ENCODE results near the gene OR6C65.
"Not testable (repeated sequence)": the region's sequence is repeated elsewhere in the genome, so short reads cannot be mapped to it uniquely, and the experiment has no call there.

Gene OR6C65

DNA sequence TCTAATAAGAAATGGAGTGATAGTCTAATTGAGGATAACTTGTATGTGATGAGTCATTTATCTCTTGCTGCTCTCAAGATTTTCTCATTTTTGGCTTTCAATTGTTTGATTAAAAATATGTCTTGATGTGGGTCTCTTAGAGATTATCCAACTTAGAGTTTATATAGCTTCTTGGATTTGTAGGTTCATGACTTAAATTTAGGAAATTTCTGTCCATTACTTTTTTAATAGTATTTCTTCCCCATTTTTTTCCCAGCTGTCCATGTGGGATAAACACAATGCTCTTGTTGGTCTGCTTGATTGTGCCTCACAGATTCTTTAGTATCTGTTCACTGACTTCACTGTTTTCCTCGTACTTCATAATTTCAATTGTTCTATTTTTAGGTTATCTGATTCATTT, 7.5 kb downstream of the OR6C65 start:
- no peak for DNase-seq (ENCODE audit: low spot score)
- H3K36me3 ChIP-seq (replicated peaks in 1 of 2; ENCODE audit: control insufficient read depth in 2 of 2, insufficient read depth in 2 of 2, low read length in 2 of 2), result no peaks in the 10 kb centered on the region

DNA sequence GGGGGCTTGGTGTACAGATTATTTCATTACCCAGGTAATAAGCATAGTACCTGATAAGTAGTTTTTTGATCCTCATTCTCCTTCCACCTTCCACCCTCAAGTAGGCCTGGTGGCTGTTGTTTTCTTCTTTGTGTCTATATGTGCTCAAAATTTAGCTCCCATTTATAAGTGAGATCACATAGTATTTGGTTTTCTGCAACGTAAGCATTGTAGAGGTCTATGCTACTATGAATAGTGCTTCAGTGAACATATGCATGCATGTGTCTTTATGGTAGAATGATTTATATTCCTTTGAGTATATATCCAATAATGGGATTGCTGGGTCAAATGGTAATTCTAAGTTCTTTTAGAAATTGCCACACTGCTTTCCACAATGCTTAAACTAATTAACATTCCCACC, 8.8 kb downstream of the OR6C65 start:
- H3K18ac ChIP-seq (ENCODE audit: low read length); H3K4ac ChIP-seq (ENCODE audit: low read length); H2BK5ac ChIP-seq (ENCODE audit: low read length); H3K79me1 ChIP-seq (ENCODE audit: low read depth, low read length); H3K36me3 ChIP-seq (replicated peaks in 1 of 2; ENCODE audit: control insufficient read depth in 2 of 2, insufficient read depth in 2 of 2, low read length in 2 of 2); H4K8ac ChIP-seq (ENCODE audit: low read depth, low read length); DNase-seq (ENCODE audit: low spot score); H3K4me2 ChIP-seq (ENCODE audit: insufficient read depth, low read length, poor library complexity, severe bottlenecking); H2BK15ac ChIP-seq (ENCODE audit: low read length); H2AK5ac ChIP-seq (ENCODE audit: low read depth, low read length); H3K4me3 ChIP-seq (ENCODE audit: low read length in 2 of 2); H2BK12ac ChIP-seq (ENCODE audit: low read length); H3K27me3 ChIP-seq (ENCODE audit: control insufficient read depth in 3 of 3, insufficient read depth in 3 of 3, low read depth in 1 of 3, low read length in 3 of 3); H3K9me3 ChIP-seq (replicated peaks in 1 of 2; ENCODE audit: control insufficient read depth in 2 of 2, insufficient read depth in 1 of 2, low read depth in 1 of 2, low read length in 2 of 2); H3K4me1 ChIP-seq (ENCODE audit: control insufficient read depth in 2 of 2, insufficient read depth in 1 of 2, low read depth in 1 of 2, low read length in 2 of 2); H3K9ac ChIP-seq (ENCODE audit: low read depth, low read length, poor library complexity); H3K14ac ChIP-seq (ENCODE audit: low read length); H2AFZ ChIP-seq (ENCODE audit: low read length); H4K91ac ChIP-seq (ENCODE audit: low read depth, low read length, poor library complexity); H3K23ac ChIP-seq (ENCODE audit: low read depth, low read length, poor library complexity); H2BK120ac ChIP-seq (ENCODE audit: low read depth, low read length); H3K27ac ChIP-seq (replicated peaks; ENCODE audit: low read length): not testable (repeated sequence)
- WGBS, 2 donors (ENCODE audit: extremely low coverage in 2 of 2, insufficient read length in 2 of 2, insufficient replicate concordance in 1 of 2), result no CpG with 5 or more reads among the region's 1 CpG

More for the DNA sequence above, 7.5 kb downstream of the OR6C65 start:
- H2BK5ac ChIP-seq (ENCODE audit: low read length), result no peak overlapping the region
- no peak overlapping the region for H3K14ac ChIP-seq (ENCODE audit: low read length)
- no peak overlapping the region for H2BK12ac ChIP-seq (ENCODE audit: low read length)
- H3K9me3 ChIP-seq (replicated peaks in 1 of 2; ENCODE audit: control insufficient read depth in 2 of 2, insufficient read depth in 1 of 2, low read depth in 1 of 2, low read length in 2 of 2), result no peaks in the 10 kb centered on the region
- H3K9ac ChIP-seq (ENCODE audit: low read depth, low read length, poor library complexity), result no peak overlapping the region
- H2BK15ac ChIP-seq (ENCODE audit: low read length), result no peak overlapping the region
- H3K4me1 ChIP-seq (ENCODE audit: control insufficient read depth in 2 of 2, insufficient read depth in 1 of 2, low read depth in 1 of 2, low read length in 2 of 2), result no peaks in the 10 kb centered on the region
- no peak overlapping the region for H3K18ac ChIP-seq (ENCODE audit: low read length)
- H4K91ac ChIP-seq (ENCODE audit: low read depth, low read length, poor library complexity), result no peak overlapping the region
- no peak overlapping the region for H3K4me2 ChIP-seq (ENCODE audit: insufficient read depth, low read length, poor library complexity, severe bottlenecking)
- H3K27ac ChIP-seq (replicated peaks; ENCODE audit: low read length), result no peak overlapping the region
- H3K27me3 ChIP-seq (ENCODE audit: control insufficient read depth in 3 of 3, insufficient read depth in 3 of 3, low read depth in 1 of 3, low read length in 3 of 3), result no peaks in the 10 kb centered on the region
- H4K8ac ChIP-seq (ENCODE audit: low read depth, low read length), result no peak overlapping the region
- no peak overlapping the region for H2BK120ac ChIP-seq (ENCODE audit: low read depth, low read length)
- no peak overlapping the region for H2AFZ ChIP-seq (ENCODE audit: low read length)
- no peak overlapping the region for H2AK5ac ChIP-seq (ENCODE audit: low read depth, low read length)
- H3K4ac ChIP-seq (ENCODE audit: low read length), result no peak overlapping the region
- no peak overlapping the region for H3K23ac ChIP-seq (ENCODE audit: low read depth, low read length, poor library complexity)
- H3K4me3 ChIP-seq (ENCODE audit: low read length in 2 of 2), result no peak overlapping the region
- no peaks in the 10 kb centered on the region for H3K79me1 ChIP-seq (ENCODE audit: low read depth, low read length)
- no CpG with 5 or more reads among the region's 1 CpG for WGBS, 2 donors (ENCODE audit: extremely low coverage in 2 of 2, insufficient read length in 2 of 2, insufficient replicate concordance in 1 of 2)

DNA sequence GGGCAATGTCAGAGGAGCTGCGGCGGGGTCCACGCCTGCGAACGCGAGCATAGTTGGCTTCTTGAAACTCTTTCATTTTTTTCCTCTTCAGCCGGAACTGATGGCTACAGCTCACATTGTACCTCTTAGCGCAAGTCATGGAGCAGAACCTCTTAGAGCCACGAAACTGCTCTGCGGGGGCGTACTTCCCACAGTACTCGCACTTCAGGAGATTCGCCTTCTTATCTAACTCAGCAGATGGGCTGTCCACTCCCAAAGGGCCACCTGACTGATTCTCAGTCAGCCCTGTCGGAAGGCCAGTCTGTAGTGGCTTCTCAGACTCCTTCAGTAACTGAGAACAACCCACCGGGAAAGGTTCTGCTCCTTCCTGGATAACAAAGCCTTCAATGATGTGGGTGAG, 11.8 kb downstream of the OR6C65 start:
- H3K4ac ChIP-seq (ENCODE audit: low read length); H3K27ac ChIP-seq (replicated peaks; ENCODE audit: low read length); H2BK5ac ChIP-seq (ENCODE audit: low read length); H2AFZ ChIP-seq (ENCODE audit: low read length); H3K36me3 ChIP-seq (replicated peaks in 1 of 2; ENCODE audit: control insufficient read depth in 2 of 2, insufficient read depth in 2 of 2, low read length in 2 of 2); H3K4me3 ChIP-seq (ENCODE audit: low read length in 2 of 2); H2AK5ac ChIP-seq (ENCODE audit: low read depth, low read length); H2BK12ac ChIP-seq (ENCODE audit: low read length); H3K14ac ChIP-seq (ENCODE audit: low read length); H3K27me3 ChIP-seq (ENCODE audit: control insufficient read depth in 3 of 3, insufficient read depth in 3 of 3, low read depth in 1 of 3, low read length in 3 of 3); H3K23ac ChIP-seq (ENCODE audit: low read depth, low read length, poor library complexity); H3K79me1 ChIP-seq (ENCODE audit: low read depth, low read length); H3K4me1 ChIP-seq (ENCODE audit: control insufficient read depth in 2 of 2, insufficient read depth in 1 of 2, low read depth in 1 of 2, low read length in 2 of 2); H4K8ac ChIP-seq (ENCODE audit: low read depth, low read length); H2BK120ac ChIP-seq (ENCODE audit: low read depth, low read length); H3K4me2 ChIP-seq (ENCODE audit: insufficient read depth, low read length, poor library complexity, severe bottlenecking); H4K91ac ChIP-seq (ENCODE audit: low read depth, low read length, poor library complexity); H3K9ac ChIP-seq (ENCODE audit: low read depth, low read length, poor library complexity); H3K18ac ChIP-seq (ENCODE audit: low read length); H2BK15ac ChIP-seq (ENCODE audit: low read length); DNase-seq (ENCODE audit: low spot score); H3K9me3 ChIP-seq (replicated peaks in 1 of 2; ENCODE audit: control insufficient read depth in 2 of 2, insufficient read depth in 1 of 2, low read depth in 1 of 2, low read length in 2 of 2): not testable (repeated sequence)
- no CpG with 5 or more reads among the region's 15 CpGs for WGBS, 2 donors (ENCODE audit: extremely low coverage in 2 of 2, insufficient read length in 2 of 2, insufficient replicate concordance in 1 of 2)

DNA sequence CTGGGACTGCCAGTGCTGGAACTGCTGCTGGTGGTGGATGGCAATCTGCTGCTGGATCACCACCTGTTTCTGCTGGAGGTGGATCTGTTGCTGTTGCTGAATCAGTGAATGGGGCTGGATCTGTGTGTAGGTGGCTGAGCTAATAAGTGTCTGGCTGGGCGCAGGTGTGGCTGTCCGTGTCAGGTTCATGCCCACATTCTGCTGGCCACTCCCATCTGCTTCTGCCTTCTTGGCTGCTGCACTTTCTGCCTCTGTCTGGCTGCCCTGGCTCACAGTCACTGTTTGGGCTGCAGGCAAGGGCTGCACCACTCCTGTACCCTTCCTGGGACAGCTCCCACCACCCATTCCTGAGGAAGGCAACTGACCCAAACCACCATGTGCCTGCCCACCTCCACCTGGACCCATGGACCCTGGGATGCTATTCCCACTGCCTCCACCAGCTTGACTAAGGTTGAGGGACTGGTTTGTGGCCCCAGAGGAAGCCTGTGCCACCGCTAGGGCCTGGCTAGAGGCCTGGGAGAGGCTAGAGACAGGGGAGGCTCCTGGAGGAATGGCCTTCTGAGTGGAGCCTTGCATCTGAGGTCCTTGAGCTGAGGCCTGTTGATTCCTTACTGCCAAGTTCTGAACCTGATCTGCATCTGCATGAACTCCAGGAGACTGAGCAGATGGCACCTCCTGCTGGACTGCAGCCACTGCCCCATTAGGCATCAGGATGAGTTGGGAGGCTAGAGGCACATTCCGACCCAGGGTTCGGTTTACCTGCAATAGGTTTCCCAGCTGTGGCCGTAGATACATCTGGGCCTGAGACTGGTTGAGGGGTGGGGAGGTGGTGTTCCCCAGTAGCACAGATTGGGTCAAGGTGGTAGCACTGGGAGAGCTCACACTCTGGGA, 13.4 kb downstream of the OR6C65 start:
- not testable (repeated sequence) for H3K18ac ChIP-seq (ENCODE audit: low read length); H2BK5ac ChIP-seq (ENCODE audit: low read length); H3K4me2 ChIP-seq (ENCODE audit: insufficient read depth, low read length, poor library complexity, severe bottlenecking); H3K4me1 ChIP-seq (ENCODE audit: control insufficient read depth in 2 of 2, insufficient read depth in 1 of 2, low read depth in 1 of 2, low read length in 2 of 2); H4K8ac ChIP-seq (ENCODE audit: low read depth, low read length); H2AFZ ChIP-seq (ENCODE audit: low read length); H2BK12ac ChIP-seq (ENCODE audit: low read length); DNase-seq (ENCODE audit: low spot score); H2BK15ac ChIP-seq (ENCODE audit: low read length); H3K23ac ChIP-seq (ENCODE audit: low read depth, low read length, poor library complexity); H2BK120ac ChIP-seq (ENCODE audit: low read depth, low read length); H2AK5ac ChIP-seq (ENCODE audit: low read depth, low read length); H3K9me3 ChIP-seq (replicated peaks in 1 of 2; ENCODE audit: control insufficient read depth in 2 of 2, insufficient read depth in 1 of 2, low read depth in 1 of 2, low read length in 2 of 2); H3K36me3 ChIP-seq (replicated peaks in 1 of 2; ENCODE audit: control insufficient read depth in 2 of 2, insufficient read depth in 2 of 2, low read length in 2 of 2); H3K14ac ChIP-seq (ENCODE audit: low read length); H3K4me3 ChIP-seq (ENCODE audit: low read length in 2 of 2); H3K27me3 ChIP-seq (ENCODE audit: control insufficient read depth in 3 of 3, insufficient read depth in 3 of 3, low read depth in 1 of 3, low read length in 3 of 3); H4K91ac ChIP-seq (ENCODE audit: low read depth, low read length, poor library complexity); H3K9ac ChIP-seq (ENCODE audit: low read depth, low read length, poor library complexity); H3K79me1 ChIP-seq (ENCODE audit: low read depth, low read length); H3K4ac ChIP-seq (ENCODE audit: low read length); H3K27ac ChIP-seq (replicated peaks; ENCODE audit: low read length)
- WGBS, 2 donors (ENCODE audit: extremely low coverage in 2 of 2, insufficient read length in 2 of 2, insufficient replicate concordance in 1 of 2), result no CpG with 5 or more reads among the region's 6 CpGs

Data from neuronal stem cell (in vitro differentiated cells).